GM18508 (cell line): ENCODE measurements around the gene SREK1IP1.

Experiments used
- ATAC-seq: cut with Tn5 transposase; IDR thresholded peaks from one replicate; pipeline ENCODE4 v1.9.1; 2021; ENCODE audit warnings: moderate number of reproducible peaks; ENCODE audit not compliant: insufficient read depth, unreplicated experiment

The SREK1IP1 gene

DNA sequence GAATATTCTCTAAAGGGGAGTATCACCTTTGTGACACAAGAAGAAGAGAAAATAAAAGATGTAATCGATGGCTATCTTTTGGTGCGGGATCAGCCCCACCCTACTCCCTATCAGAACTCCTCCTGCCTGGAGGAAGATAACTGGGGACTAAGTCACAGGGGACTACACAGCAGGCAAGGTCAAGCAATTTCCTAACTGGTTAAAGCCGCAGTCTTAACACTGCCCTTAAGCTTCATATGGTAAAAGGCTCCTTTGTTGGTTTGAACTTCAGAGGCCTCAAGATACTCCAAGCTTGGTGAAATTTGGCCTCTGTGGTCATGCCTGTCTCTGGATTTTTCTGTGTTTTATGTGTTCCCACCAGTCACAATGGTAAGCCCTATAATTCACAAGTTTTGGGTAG is 79.5 kb downstream of the SREK1IP1 start:
- no peak for ATAC-seq

DNA sequence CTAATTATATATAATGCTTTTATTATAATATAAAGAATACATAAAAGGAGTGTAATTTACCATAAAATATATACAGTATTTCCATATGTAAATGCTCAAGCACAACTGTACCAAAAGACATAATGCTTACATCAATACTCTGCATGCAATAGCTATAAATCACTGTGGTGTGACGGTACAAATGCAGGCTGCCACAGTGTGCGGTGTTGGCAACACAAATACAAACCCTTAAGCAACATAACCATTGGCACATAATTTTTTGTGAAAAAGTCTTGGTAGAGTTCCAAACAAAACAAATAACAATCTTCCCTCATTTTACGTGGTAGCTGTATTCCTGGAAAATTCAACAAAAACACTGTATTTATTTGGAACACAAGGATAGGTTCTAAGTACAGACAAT is 80.1 kb downstream of the SREK1IP1 start:
- ATAC-seq = no peak

DNA sequence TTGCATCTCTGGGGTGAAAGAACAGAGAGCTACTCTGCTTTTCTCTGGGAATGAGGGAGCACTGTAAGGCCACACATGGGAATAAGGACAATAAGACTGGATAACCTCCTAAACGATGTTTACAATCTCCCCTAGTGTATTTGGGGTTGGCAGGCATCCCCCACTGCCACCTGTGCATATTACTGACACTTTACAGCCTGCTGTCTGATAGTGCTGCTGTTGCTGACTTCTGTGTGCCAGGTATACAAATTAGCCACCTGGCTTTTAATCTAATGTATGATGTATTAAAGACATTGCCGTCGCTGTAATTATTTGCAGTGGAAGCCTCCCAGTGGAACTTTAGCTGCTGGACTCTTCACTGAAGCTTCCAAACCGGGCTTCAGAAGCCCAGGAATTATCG is 82.6 kb downstream of the SREK1IP1 start:
- ATAC-seq = no peak

DNA sequence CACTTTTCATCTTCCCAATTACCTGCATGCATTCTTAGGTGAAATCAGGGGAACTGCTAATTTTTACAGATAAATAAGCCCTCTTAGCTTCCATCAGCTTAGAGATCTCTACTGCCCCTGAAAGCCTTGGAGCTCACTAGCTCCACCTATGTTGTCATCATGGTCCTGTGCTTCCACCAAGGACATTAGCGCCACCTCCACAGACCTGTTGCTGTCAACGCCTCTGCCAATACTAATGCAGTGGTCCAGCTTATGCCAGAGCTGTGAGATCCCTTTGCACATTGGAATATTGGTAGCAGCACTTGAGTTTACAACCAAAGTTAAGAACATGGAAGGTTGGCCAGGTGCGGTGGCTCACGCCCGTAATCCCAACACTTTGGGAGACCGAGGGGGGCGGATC is 85.9 kb downstream of the SREK1IP1 start:
- ATAC-seq = no peak

DNA sequence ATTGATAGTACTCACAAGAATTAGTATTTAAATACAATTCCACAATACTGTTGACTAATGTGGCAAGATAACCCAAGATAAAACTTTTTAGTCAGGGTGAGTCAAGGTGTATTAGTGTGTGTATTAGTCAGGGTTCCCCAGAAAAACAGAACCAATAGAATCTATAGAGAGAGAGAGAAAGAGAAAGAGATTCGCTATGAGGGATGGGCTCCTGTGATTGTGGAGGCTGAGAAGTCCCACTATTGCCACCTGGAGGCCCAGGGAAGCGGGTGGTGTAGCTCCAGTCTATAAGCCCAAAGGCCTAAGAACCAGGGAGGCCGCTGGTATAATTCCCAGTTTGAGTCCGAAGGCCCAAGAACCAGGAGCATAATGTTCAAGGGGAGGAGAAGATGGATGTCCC is 88.2 kb downstream of the SREK1IP1 start:
- ATAC-seq = no peak

DNA sequence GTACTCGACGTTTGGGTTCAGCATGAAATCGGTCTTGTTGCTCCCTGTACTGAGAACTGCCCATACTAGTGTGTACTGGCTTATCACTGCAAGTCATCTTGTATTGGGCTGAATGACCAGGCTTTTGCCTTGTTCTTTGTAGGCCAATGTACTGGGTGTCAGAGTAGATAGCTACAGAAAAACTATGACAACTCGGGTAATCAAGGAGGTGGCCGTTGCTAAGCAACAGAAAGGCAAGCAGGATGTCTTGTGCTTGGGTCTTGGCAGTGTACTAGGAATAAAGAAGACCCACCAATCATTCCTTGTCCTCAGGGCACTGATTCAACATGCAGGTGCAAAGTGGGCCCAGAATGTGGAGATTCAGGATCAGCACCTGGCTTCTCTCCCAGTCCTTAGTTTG is 90.1 kb downstream of the SREK1IP1 start:
- no peak for ATAC-seq

DNA sequence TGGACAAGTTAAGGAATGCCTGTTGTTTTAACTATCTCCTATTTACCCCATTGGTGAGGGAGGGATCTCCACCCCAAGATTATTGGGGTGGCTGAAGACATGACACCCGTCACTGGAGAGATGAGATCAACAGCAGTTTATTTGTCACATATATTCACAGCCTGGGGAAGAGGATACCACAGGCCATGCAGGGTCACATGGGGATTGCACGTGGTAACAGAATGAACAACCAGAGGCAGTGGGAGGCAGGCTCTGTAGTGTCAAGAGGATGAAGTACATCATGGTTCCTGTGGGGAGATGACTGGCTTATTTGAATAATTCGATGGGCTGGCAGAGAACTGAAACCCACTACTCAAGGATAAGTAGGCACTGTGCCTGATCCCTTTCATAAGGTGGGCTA is 96.8 kb downstream of the SREK1IP1 start:
- ATAC-seq = no peak

DNA sequence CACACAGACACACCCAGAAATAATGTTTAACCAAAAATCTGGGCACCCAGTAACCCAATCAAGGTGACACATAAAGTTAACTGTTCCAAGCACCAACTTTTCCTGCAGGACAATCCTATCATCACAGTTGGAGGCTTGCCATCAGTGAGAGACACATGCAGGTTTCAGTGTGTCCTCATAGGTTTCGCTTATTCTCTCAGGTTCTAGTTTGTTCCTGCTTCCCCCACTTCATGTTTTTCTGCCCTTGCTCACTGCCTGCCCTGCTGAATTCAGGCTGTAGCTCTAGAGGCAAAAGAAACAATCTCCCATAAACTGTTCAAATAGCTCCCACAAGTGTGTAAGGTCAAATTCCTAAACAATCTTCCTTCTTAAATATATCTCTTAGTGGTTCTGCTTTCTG is 98.2 kb downstream of the SREK1IP1 start:
- ATAC-seq = no peak
